ENCODE results near the gene OSBPL5.

OSBPL5 gene

DNA sequence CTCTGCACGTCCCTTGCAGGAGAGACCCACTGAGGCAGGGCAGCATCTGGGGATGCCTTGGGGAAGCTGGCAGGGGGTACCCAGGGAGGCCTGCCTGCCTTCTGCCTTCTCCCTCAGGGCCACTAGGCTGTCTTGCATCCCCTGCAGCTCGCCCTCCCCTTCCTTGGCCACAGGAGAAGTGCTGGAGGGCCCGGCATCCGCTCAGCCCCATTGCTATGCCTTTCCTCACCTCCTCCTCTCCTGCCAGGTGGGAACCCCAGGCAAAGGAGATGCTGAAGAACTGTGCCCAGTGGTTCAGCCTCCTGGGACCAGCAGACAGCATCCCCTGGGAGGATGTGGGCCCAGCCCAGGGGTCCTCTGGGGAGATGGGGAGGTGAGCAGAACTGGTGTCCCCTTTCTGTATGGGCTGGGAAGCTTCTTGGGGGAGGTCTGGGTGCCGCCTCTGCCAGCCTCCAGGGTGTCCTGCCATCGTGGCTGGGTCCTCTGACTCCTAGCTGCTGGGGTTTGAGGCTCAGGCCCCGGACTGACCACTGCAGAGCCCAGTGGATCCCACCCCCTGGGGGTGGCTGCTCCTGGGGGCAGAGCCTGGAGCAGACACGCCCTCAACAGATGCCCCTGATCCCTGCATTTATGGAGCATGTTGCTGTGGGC is 32.9 kb upstream of the OSBPL5 start:
- DNase-seq, result peak; percentile 51

DNA sequence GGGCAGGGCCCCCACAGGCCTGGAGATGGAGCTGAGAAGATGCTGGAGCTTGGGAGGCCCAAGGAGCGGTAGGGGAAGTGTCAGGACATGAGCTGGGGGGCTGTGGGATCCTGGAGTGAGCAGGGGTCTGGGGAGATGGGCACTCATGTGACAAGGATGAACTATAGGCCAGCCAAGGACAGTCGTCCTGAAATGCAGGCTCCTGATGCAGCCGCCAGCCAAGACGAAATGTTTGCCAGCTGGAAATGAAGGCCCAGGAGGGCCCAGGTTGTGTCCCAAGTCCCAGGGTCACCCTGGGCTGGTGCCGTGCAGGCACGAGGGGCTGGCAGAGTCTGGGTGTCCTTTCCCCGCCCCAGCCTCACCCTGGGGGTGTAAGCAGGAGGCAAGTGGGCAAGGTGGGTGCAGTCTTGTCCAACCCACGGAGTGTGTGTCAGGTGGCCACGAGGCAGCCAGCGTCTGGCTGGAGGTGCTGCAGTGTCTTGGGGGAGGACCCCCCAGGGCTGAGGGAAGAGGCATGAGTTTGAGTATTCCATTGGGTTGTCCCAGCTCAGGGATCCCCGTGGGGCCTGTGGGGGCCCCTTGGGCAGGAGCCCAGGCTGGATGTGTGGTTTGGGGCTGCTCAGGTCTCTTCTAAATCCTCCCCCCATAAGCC is 32.1 kb upstream of the OSBPL5 start:
- peak; percentile 40 for DNase-seq

- peak; percentile 53 for DNase-seq
These were observed 31.3 kb upstream of the OSBPL5 start for GRCh38 chr11:3196161-3197043.

DNA sequence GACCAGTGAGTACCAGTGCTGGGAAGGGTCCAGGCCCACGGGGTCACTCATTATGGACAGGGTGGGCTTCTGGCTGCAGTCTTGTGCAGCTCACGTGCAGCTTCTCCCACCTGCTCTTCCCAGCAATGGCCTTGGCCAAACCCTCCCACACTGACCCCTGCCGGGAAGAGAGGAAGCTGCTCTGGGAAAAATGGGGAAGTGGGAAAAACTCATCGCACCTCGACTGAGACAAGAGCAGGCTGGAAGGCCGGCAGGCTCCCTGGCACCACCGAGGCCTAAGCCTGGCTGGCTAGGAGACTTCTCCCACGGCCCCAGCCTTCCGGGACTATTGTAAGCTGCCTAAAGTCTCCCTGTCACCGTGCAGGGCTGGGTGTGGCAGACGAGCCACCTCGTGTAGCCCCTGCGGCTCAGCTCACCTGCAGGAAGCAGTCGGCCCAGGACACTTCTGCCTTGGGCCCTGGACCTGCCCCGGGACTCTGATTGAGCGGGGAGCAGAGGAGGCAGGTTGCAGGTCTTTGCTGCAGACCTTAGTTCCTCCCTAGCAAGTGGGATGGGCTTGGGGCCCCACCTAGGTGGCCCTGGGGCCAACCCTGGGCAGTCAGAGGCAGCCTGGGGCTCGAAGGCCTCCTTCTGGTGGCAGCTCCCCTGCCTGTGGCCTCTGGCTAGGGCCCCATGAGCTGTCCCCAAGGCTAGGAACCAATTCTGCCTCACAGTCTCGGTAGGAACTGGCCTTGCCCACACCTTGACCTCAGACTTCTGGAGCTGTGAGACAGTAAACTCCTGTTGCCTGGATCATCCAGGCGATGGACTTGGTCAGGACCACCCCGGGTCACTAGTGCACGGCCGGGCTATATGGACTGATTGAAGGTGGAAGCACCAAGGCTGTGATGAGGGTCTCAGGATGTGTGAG is 30.4 kb upstream of the OSBPL5 start:
- peak; percentile 61 for DNase-seq

DNA sequence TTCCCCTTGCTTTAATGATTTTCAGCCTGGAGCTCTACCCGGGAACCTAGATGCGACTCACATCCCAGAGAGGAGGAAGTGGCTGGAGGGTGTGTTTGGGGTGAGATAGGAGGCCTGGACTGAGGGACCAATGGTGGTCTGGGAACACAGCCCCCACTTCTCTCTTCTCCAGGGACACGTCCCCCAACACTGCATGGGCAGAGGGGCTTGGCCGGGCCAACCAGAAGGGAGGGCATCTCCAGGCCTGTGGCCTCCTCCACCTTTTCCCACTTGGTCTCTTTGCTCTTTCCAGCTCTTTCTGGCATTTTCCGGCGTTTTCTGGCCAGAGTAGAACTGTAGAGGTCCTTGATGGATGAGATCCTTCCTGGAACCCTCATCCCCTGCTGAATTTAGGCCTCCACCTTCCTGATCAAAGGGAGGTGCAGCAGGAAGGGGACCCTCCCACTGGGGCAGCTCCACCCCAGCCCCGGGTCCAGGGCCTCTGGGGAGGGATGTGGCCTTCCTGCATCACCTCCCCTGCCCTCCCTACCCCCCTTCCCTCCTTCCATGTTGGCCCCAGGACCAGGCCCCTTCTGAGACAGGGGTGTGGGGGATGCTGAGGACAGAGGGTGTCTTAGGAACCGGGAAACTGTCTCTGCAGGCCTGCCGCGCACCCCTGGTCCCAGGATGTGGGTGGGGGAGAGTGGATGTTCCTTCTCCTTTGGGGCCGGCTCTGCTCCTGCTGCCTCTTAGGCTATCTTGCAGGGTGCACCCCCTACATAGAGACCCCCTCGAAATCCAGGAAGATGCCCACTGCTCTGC is 29.1 kb upstream of the OSBPL5 start:
- peak; percentile 63 for DNase-seq

GRCh38 chr11:3193373-3194015 is 28.4 kb upstream of the OSBPL5 start:
- peak; percentile 33 for DNase-seq

GRCh38 chr11:3192511-3193372 is 27.6 kb upstream of the OSBPL5 start:
- DNase-seq, result peak; percentile 41

GRCh38 chr11:3191586-3192324 is 26.6 kb upstream of the OSBPL5 start:
- peak; percentile 17 for DNase-seq

DNA sequence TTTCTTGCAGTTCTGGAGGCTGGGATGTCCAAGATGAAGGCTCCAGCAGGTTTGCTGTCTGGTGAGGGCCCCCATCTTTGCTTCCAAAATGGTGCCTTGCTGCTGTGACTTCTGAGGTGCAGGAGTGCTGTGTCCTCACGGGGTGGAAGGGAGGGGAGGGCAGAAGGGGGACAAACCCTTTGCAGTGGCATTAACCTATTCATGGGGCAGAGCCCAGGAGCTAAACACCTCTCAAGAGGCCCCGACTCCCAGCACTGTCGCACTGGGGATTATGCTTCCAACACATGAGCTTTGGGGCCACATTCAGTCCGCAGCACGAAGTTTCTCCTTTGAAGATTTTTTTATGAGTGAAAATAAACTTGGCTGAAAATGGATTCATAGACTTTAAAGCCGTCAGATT is 25.5 kb upstream of the OSBPL5 start:
- DNase-seq, result peak; percentile 40

DNA sequence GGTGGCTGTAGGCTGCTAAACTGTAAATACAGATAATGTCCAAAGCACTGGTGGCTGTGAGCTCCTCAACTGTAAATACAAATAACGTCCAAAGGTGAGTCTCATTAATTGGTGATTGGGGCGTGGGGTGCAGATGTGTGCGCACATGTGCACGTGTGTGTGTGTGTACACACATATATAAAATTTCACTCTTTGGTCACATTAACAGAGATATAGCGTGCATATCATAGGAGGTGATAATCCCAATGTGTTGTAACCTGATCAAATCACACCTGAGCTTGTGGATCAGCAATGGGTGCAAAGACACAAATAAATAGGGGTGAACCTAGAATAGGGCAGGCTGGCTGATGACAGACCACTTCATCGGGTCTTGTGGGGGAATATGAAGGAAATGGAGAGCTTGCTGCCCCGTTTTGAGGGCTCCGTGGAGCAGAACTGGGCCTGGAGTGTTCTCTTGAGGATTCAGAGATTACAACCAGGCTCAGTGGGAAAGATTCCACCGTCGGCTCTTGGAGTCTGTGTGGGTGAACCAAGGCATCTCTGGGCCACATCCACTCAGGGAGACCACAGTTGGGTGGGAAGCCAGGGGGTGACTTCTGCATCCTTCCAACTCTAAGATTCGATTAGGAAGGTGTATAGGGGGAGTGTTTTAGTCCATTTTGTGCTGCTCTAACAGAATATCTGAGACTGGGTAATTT is 24.9 kb upstream of the OSBPL5 start:
- DNase-seq, result peak; percentile 24

DNA sequence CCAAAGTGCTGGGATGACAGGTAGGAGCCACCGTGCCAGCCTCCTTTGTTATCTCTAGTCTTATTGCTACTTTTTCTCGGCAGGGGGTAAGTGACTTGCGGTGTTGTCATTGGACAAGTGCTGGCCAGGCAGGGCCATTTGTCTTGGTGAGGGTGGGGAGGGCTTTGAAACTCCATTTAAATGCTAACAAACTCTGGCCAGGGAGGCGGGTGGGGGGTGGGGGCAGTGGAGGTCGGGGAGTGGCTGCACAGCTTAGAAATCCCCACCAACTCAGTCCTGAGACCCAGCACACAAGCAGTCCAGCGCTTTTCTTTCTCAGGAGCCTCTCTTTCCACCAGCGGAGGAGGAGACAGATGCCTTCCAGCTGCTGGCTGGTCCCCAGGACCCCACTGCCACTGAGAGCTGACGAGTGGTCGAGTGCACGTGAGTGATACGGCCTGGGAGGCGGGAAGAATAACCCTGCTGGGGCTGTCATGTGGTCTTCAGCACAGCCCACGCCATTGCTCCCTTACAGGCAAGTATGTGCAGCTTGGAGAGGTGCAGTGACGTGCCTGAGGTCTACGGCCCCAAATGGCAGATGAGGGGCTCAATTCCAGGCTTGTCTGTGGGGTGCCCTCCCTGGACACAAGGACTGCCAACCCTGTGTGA is 24.2 kb upstream of the OSBPL5 start:
- DNase-seq, result peak; percentile 62

DNA sequence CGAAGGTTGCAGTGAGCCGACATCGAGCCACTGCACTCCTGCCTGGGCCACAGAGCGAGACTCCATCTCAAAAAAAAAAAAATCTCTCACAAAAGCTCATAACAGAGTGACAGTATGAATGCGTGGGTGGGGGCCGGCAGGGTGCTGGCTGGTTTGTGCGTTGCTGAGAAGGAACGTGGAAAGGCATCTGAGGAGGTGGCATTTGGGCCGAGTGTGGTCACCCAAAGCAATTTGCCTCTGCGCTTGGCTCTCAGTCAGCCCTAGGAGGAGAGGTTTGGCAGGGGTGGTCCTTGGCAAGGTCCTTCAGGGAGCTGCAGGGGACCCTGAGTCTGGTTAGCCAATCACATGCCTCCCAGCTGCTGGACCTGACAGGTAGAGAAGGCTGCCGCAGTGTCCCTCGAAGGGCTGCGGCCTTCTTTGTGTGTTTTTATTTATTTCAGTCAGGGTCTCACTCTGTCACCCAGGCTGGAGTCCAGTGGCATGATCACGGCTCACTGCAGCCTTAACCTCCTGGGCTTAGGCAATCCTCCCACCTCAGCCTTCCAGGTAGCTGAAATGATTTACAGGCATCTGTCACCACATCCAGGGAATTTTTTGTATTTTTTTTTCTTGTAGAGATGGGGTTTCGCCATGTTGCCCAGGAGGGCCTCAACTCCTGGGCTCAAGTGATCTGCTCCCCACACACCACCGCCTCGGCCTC is 23.5 kb upstream of the OSBPL5 start:
- DNase-seq, result peak; percentile 35

GRCh38 chr11:3186166-3186953 is 21.2 kb upstream of the OSBPL5 start:
- peak; percentile 37 for DNase-seq

DNA sequence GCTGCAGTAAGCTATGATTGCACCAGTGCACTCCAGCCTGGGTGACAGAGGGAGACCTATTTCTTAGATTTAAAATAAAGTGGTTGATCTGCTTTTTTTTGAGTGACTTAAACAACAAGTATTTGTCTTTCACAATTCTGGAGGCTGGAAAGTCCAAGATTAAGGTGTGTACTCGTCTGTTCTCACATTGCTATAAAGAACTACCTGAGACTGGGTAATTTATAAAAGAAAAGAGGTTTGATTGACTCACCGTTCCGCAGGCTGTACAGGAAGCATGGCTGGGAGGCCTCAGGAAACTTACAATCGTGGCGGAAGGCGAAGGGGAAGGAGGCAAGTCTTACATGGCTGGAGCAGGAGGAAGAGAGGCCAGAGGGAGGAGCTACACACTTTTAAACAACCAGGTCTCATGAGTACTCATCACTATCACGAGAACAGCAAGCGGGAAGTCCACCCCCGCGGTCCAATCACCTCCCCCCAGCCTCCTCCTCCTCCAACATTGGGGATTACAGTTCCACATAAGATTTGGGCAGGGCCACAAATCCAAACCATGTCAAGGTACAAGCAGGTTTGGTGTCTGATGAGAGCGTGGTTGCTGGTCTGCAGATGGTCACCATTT is 19.7 kb upstream of the OSBPL5 start:
- no peak for DNase-seq

GRCh38 chr11:3183523-3183922 is 18.4 kb upstream of the OSBPL5 start:
- DNase-seq, result no peak

- DNase-seq, result no peak
These were observed 17.3 kb upstream of the OSBPL5 start for GRCh38 chr11:3182462-3182852.
